GM12878 (cell line): ENCODE results near the gene AGAP9. TPM values are rescaled to one million over a fixed set of nuclear protein-coding genes. Genes with fewer than 3 reads are reported as not detected.
"Not testable (repeated sequence)": the region's sequence is repeated elsewhere in the genome, so short reads cannot be mapped to it uniquely, and the experiment has no call there.

Experiments used
- ATAC-seq: fragments of 200-7000 bp; cut with Tn5 transposase; 3 replicates; pipeline ENCODE4 v1.9.1; 2020; ENCODE audit warnings: mild to moderate bottlenecking, moderate library complexity
- BruUV-seq: library from RNA; stranded (reverse); fragments of 400-500 nt; replicated peaks from 2 replicates; lab custom pipeline; 2021; lab: Mats Ljungman, UMichigan
- CTCF ChIA-PET: fragments of 300-600 bp; sonication (Branson Sonifier 250); formaldehyde crosslinking; extraction: SDS; loops from one replicate; lab custom pipeline; 2021; ENCODE audit warnings: inconsistent platforms; lab: Yijun Ruan, JAX
- POLR2A ChIA-PET: fragments of 350-600 bp; formaldehyde crosslinking; extraction: SDS; loops from one replicate; lab custom pipeline; 2021; ENCODE audit warnings: inconsistent platforms; lab: Charles Lee
- RAD21 ChIA-PET: fragments of 300-600 bp; sonication (Branson Sonifier 250); formaldehyde crosslinking; loops from one replicate; lab custom pipeline; 2023; ENCODE audit warnings: antibody characterized with exemption; ENCODE audit not compliant: unreplicated experiment; lab: Charles Lee
- SMC1A ChIA-PET: fragments of 300-600 bp; sonication (Branson Sonifier 250); formaldehyde crosslinking; loops from one replicate; lab custom pipeline; 2023; ENCODE audit not compliant: unreplicated experiment, uncharacterized antibody; lab: Charles Lee
- DNase-seq: peaks from one replicate; pipeline ENCODE4 v3.0.0-alpha.2; 2011; ENCODE audit warnings: low read depth, low spot score
- FAIRE-seq: peaks from 3 replicates; lab custom pipeline; 2011; peaks lifted over from hg19 to GRCh38; lab: Jason Lieb, UNC
- H2AFZ ChIP-seq: 2 replicates; pipeline ENCODE4 v1.6.0; 2011; ENCODE audit warnings: low read depth, low read length, control low read depth; ENCODE audit not compliant: control insufficient read depth
- H3K27ac ChIP-seq: 2 replicates; pipeline ENCODE4 v1.5.1; 2011; ENCODE audit warnings: control low read depth; ENCODE audit not compliant: control insufficient read depth, insufficient read depth
- H3K27me3 ChIP-seq, 2 experiments: replicated peaks in 1 of 2; 2 replicates each; pipeline versions ENCODE4 v1.6.0 to v1.6.1; 2011; ENCODE audit warnings: low read length in 1 of 2; ENCODE audit not compliant: control insufficient read depth in 2 of 2, insufficient read depth in 2 of 2
- H3K36me3 ChIP-seq, 2 experiments: 2 replicates each; pipeline ENCODE4 v1.5.1; 2011; ENCODE audit warnings: low read length in 1 of 2; ENCODE audit not compliant: control insufficient read depth in 2 of 2, insufficient read depth in 2 of 2
- H3K4me1 ChIP-seq: 2 replicates; pipeline ENCODE4 v1.6.1; 2011; ENCODE audit warnings: mild to moderate bottlenecking, low read length, moderate library complexity, mixed read lengths; ENCODE audit not compliant: control insufficient read depth, insufficient read depth
- H3K4me2 ChIP-seq: 2 replicates; pipeline ENCODE4 v1.6.0; 2011; ENCODE audit warnings: control low read depth; ENCODE audit not compliant: control insufficient read depth, insufficient read depth
- H3K4me3 ChIP-seq: fragments of 200-600 bp; sonication (generic); 2 replicates; pipeline ENCODE4 v1.5.1; 2016
- H3K79me2 ChIP-seq: 2 replicates; pipeline ENCODE4 v1.6.0; 2011; ENCODE audit warnings: low read length; ENCODE audit not compliant: control insufficient read depth, insufficient read depth
- H3K9ac ChIP-seq: 2 replicates; pipeline ENCODE4 v1.8.0; 2011; ENCODE audit warnings: low read length, control low read depth, mixed read lengths; ENCODE audit not compliant: control insufficient read depth, insufficient read depth
- H3K9me3 ChIP-seq: replicated peaks from 3 replicates; pipeline ENCODE4 v1.5.1; 2011; ENCODE audit warnings: mild to moderate bottlenecking, low read length; ENCODE audit not compliant: control insufficient read depth, insufficient read depth
- H4K20me1 ChIP-seq: 2 replicates; pipeline ENCODE4 v1.6.0; 2011; ENCODE audit not compliant: control insufficient read depth, insufficient read depth
- WGBS: methylation state at CpG from one replicate; pipeline ENCODE4 v1.1.6; 2016; ENCODE audit warnings: low lambda C conversion rate; ENCODE audit not compliant: insufficient replicate concordance, insufficient coverage; ENCODE audit errors: missing lambda C conversion rate; 5-methylcytosine and 5-hydroxymethylcytosine counted together
- in situ Hi-C: fragments of 300-500 bp; cut with MboI; formaldehyde crosslinking; loops from 9 replicates; pipeline ENCODE4 v1.14.3; 2018; ENCODE audit warnings: mixed read lengths
- intact Hi-C: fragments of 100-400 bp; cut with micrococcal nuclease; formaldehyde crosslinking; loops from one replicate; pipeline ENCODE4 v1.14.2; 2022; ENCODE audit not compliant: unreplicated experiment
- polyA plus RNA-seq, 11 experiments: library from polyadenylated mRNA; depleted of rRNA in 4 of 11; unstranded in 6 of 11; stranded (reverse) in 5 of 11; fragments of >200 nt; fragmentation: Nextera tagmentation in 4 of 11; fragmentation: Illumina TruSeq in 1 of 11; extraction: Ambion mirVana in 4 of 11; extraction: Trizol in 1 of 11; gene quantifications; 1 replicate in 1 of 11; 2 replicates in 10 of 11; pipeline versions ENCODE4 v1.2.1 to v1.2.3, GENCODE V29; 2011 to 2016; ENCODE audit warnings: inconsistent platforms in 2 of 11, missing spikeins in 2 of 11, low read depth in 1 of 11
- total RNA-seq, 4 experiments: library from RNA; depleted of rRNA in 3 of 4; stranded (reverse); fragments of >200 nt in 3 of 4; fragmentation: Illumina TruSeq in 1 of 4; extraction: Trizol in 1 of 4; gene quantifications; 2 replicates each; pipeline versions ENCODE4 v1.2.1 to v1.2.3, GENCODE V29; 2013 to 2021

Gene AGAP9
- total and polyA plus RNA-seq, 10 of the 15 experiments (the other 5 are each of a cell fraction or from before 2014, with no cell fraction given): 0.32 to 8.8 (median 3.6) TPM

DNA sequence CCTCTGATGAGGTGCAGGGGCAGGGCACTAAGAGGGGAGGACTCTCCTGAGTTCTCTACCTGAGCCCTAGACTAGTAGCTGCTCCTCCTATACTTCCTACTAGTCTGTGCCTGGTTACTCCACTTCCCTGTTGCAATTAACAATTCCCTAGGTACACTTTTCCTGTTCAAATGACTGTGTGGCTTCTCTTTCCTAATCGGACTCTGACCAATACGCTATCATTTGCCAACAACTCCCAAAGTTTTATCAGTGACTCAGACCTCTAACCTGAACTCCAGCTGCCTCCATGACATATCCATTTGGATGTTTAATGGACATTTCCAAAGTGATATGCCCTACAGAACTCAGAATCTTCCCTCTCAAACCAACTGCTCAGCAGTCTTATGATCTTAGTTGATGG is 31.9 kb upstream of the AGAP9 start:
- POLR2A ChIA-PET, H3K9ac ChIP-seq, H3K9me3 ChIP-seq, H3K4me3 ChIP-seq, intact Hi-C loops, H3K4me2 ChIP-seq, H3K27me3 ChIP-seq, H3K36me3 ChIP-seq, H3K4me1 ChIP-seq, H3K79me2 ChIP-seq, FAIRE-seq, SMC1A ChIA-PET, H3K27ac ChIP-seq, in situ Hi-C loops, H4K20me1 ChIP-seq, ATAC-seq, RAD21 ChIA-PET, H2AFZ ChIP-seq, BruUV-seq, DNase-seq, CTCF ChIA-PET: not testable (repeated sequence)
- WGBS: 89% methylated on average over 2 of the region's 2 CpGs

- in situ Hi-C loops, H3K27me3 ChIP-seq, H3K4me3 ChIP-seq, ATAC-seq, H2AFZ ChIP-seq, CTCF ChIA-PET, H3K9ac ChIP-seq, BruUV-seq, FAIRE-seq, POLR2A ChIA-PET, H3K27ac ChIP-seq, DNase-seq, H3K36me3 ChIP-seq, H3K4me1 ChIP-seq, H3K79me2 ChIP-seq, SMC1A ChIA-PET, H3K9me3 ChIP-seq, RAD21 ChIA-PET, H3K4me2 ChIP-seq, intact Hi-C loops, H4K20me1 ChIP-seq: not testable (repeated sequence)
- 95% methylated on average over 4 of the region's 6 CpGs for WGBS
Measured at GRCh38 chr10:47554552-47554951, 31.1 kb upstream of the AGAP9 start.

DNA sequence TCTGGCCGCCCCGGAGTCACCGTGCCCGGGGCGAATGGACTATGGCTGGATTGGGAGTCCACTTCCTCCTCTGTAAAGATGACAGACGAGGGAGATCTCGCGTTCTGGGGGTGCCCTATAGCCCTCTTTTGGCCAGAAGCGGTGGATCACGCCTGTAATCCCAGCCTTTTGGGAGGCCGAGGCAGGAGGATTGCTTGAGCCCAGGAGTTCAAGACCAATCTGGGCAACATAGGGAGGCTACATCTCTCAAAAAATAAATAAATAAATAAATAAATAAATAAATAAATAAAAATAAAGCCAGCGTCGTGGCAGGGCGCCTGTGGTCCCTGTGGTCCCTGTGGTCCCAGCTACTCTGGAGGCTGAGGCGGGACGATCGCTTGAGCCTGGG is 30.4 kb upstream of the AGAP9 start:
- H4K20me1 ChIP-seq, in situ Hi-C loops, H3K36me3 ChIP-seq, CTCF ChIA-PET, FAIRE-seq, intact Hi-C loops, H3K27ac ChIP-seq, H3K4me2 ChIP-seq, SMC1A ChIA-PET, RAD21 ChIA-PET, DNase-seq, BruUV-seq, ATAC-seq, H3K9me3 ChIP-seq, POLR2A ChIA-PET, H3K79me2 ChIP-seq, H3K4me1 ChIP-seq, H3K27me3 ChIP-seq: not testable (repeated sequence)
- H2AFZ ChIP-seq: 0 out of 2 replicates have a peak overlapping the region, but pooled peaks have one; percentile 39
- WGBS: 8% methylated on average over 10 of the region's 17 CpGs
- H3K4me3 ChIP-seq: peak overlapping the region; percentile 68; the same call in 1 of the 2 replicates
- H3K9ac ChIP-seq: peak overlapping the region; percentile 51; the same call in 1 of the 2 replicates
